HepG2 (cell line): ENCODE measurements around the gene ICE2. TPM values are rescaled to one million over a fixed set of nuclear protein-coding genes. Genes with fewer than 3 reads are reported as not detected.

ENCODE experiments used
- ATAC-seq: fragments of 200-7000 bp; cut with Tn5 transposase; 3 replicates; pipeline ENCODE4 v1.9.1; 2020; ENCODE audit warnings: mild to moderate bottlenecking, moderate library complexity
- BruUV-seq: library from RNA; stranded (reverse); fragments of 400-500 nt; replicated peaks from 2 replicates; lab custom pipeline; 2021; lab: Mats Ljungman, UMichigan
- CTCF ChIA-PET: fragments of 300-600 bp; formaldehyde crosslinking; extraction: SDS; loops from one replicate; lab custom pipeline; 2021; ENCODE audit warnings: low total read pairs, inconsistent platforms, low intra/inter-chr PET ratio; lab: Yijun Ruan, JAX
- POLR2A ChIA-PET: fragments of 350-600 bp; sonication (Branson Sonifier 250); formaldehyde crosslinking; loops from one replicate; lab custom pipeline; 2020; ENCODE audit warnings: antibody characterized with exemption, inconsistent platforms; lab: Yijun Ruan, JAX
- DNase-seq: peaks from one replicate; pipeline ENCODE4 v3.0.0-alpha.2; 2015; ENCODE audit warnings: low spot score
- FAIRE-seq: peaks from 3 replicates; lab custom pipeline; 2011; peaks lifted over from hg19 to GRCh38; lab: Jason Lieb, UNC
- H2AFZ ChIP-seq: one replicate; pipeline ENCODE4 v1.6.1; 2011; ENCODE audit warnings: low read length, inconsistent platforms
- H3K27ac ChIP-seq: fragments of 300-600 bp; 3 replicates; pipeline ENCODE4 v1.8.0; 2011; ENCODE audit warnings: mixed run types, mild to moderate bottlenecking, mixed read lengths, low read length, inconsistent platforms; ENCODE audit not compliant: insufficient read depth; ENCODE audit errors: extremely low read length
- H3K27me3 ChIP-seq, 2 experiments: fragments of 200-600 bp in 1 of 2; 2 replicates in 1 of 2; 3 replicates in 1 of 2; pipeline versions ENCODE4 v1.6.0 to v1.8.0; 2011; ENCODE audit warnings: low read length in 2 of 2, mild to moderate bottlenecking in 2 of 2, moderate library complexity in 2 of 2, inconsistent platforms in 1 of 2; ENCODE audit not compliant: insufficient read depth in 2 of 2, control insufficient read depth in 1 of 2
- H3K36me3 ChIP-seq, 2 experiments: fragments of 200-600 bp in 1 of 2; replicated peaks in 1 of 2; 2 replicates in 1 of 2; 3 replicates in 1 of 2; pipeline versions ENCODE4 v1.5.1 to v1.8.0; 2011; ENCODE audit warnings: low read length in 2 of 2, inconsistent platforms in 1 of 2; ENCODE audit not compliant: insufficient read depth in 2 of 2, control insufficient read depth in 1 of 2
- H3K4me1 ChIP-seq: 2 replicates; pipeline ENCODE4 v1.5.1; 2012; ENCODE audit warnings: low read length, inconsistent platforms; ENCODE audit not compliant: insufficient read depth
- H3K4me2 ChIP-seq: 2 replicates; pipeline ENCODE4 v1.6.0; 2011; ENCODE audit warnings: low read depth, low read length, inconsistent platforms
- H3K4me3 ChIP-seq, 3 experiments: fragments of 200-600 bp in 1 of 3; sonication (generic), shearing (Covaris generic) in 1 of 3; replicated peaks in 1 of 3; 2 replicates each; pipeline ENCODE4 v1.5.1; 2011 to 2016; ENCODE audit warnings: low read length in 3 of 3, inconsistent platforms in 2 of 3, low read depth in 2 of 3, mild to moderate bottlenecking in 2 of 3, control low read depth in 1 of 3, mixed read lengths in 1 of 3; ENCODE audit not compliant: insufficient read depth in 1 of 3
- H3K79me2 ChIP-seq: one replicate; pipeline ENCODE4 v1.6.1; 2011; ENCODE audit warnings: low read length, inconsistent platforms; ENCODE audit not compliant: insufficient read depth
- H3K9ac ChIP-seq: 2 replicates; pipeline ENCODE4 v1.6.0; 2011; ENCODE audit warnings: mild to moderate bottlenecking, low read depth, low read length, inconsistent platforms; ENCODE audit not compliant: insufficient read depth
- H3K9me3 ChIP-seq: 2 replicates; pipeline ENCODE4 v1.5.1; 2012; ENCODE audit warnings: mild to moderate bottlenecking, low read length
- H4K20me1 ChIP-seq: 2 replicates; pipeline ENCODE4 v1.6.0; 2011; ENCODE audit warnings: inconsistent platforms, mild to moderate bottlenecking, low read length, moderate library complexity; ENCODE audit not compliant: insufficient read depth
- FOXP1 ChIP-seq, 2 experiments: fragments of 450-650 bp in 1 of 2; IDR thresholded peaks; 2 replicates each; pipeline ENCODE4 v1.6.1; 2017 to 2018; ENCODE audit warnings: antibody characterized with exemption in 1 of 2
- GTF2F1 ChIP-seq: fragments of 150-350 bp; IDR thresholded peaks from 2 replicates; pipeline ENCODE4 v1.6.1; 2014; ENCODE audit warnings: low read length
- IKZF1 ChIP-seq: fragments of 450-650 bp; IDR thresholded peaks from 2 replicates; pipeline ENCODE4 v1.7.1; 2016
- ZNF496 ChIP-seq: sonication (generic); formaldehyde crosslinking; IDR thresholded peaks from 2 replicates; pipeline ENCODE4 v1.8.1; 2023; ENCODE audit warnings: mild to moderate bottlenecking, moderate library complexity, missing genetic modification reagents; ENCODE audit not compliant: insufficient replicate concordance
- ZNF883 ChIP-seq: sonication (generic); formaldehyde crosslinking; IDR thresholded peaks from 2 replicates; pipeline ENCODE4 v1.5.1; 2020; ENCODE audit warnings: mild to moderate bottlenecking, missing genetic modification reagents; ENCODE audit errors: not compliant biosample characterization
- WGBS: methylation state at CpG from one replicate; pipeline ENCODE4 v1.1.6; 2017; ENCODE audit warnings: low lambda C conversion rate; 5-methylcytosine and 5-hydroxymethylcytosine counted together
- in situ Hi-C: cut with HindIII; loops from 2 replicates; pipeline ENCODE4 v1.10.0; 2017; ENCODE audit warnings: low pct_unique_long_range_greater_than_20kb; ENCODE audit not compliant: extremely low pct_ligation_motif_present
- intact Hi-C: fragments of 100-400 bp; cut with micrococcal nuclease; formaldehyde crosslinking; loops from one replicate; pipeline ENCODE4 v1.10.0; 2022; ENCODE audit not compliant: unreplicated experiment
- polyA plus RNA-seq, 8 experiments: library from polyadenylated mRNA; depleted of rRNA in 3 of 8; stranded (reverse) in 7 of 8; unstranded in 1 of 8; fragments of >200 nt; fragmentation: Illumina TruSeq in 4 of 8; extraction: Trizol in 4 of 8; gene quantifications; 2 replicates each; pipeline versions ENCODE4 v1.2.1 to v1.2.3, GENCODE V29; 2011 to 2016; ENCODE audit warnings: low read depth in 4 of 8, missing spikeins in 1 of 8, mixed read lengths in 1 of 8; ENCODE audit not compliant: insufficient read depth in 1 of 8
- total RNA-seq, 5 experiments: library from RNA; depleted of rRNA; stranded (reverse); fragments of >200 nt; fragmentation: Illumina TruSeq; extraction: Trizol; gene quantifications; 2 replicates each; pipeline ENCODE4 v1.2.3, GENCODE V29; 2016; ENCODE audit warnings: low read depth in 1 of 5
- TF ChIP-seq, protein P1 (sequence below): sonication (generic); formaldehyde crosslinking; IDR thresholded peaks from 2 replicates; pipeline ENCODE4 v1.4.0; 2020; ENCODE audit warnings: mild to moderate bottlenecking, missing genetic modification reagents

Gene ICE2
- total and polyA plus RNA-seq, 2 of the 13 experiments (the other 11 are each of a cell fraction or from before 2014, with no cell fraction given), result 24.8 to 26.4 TPM

DNA sequence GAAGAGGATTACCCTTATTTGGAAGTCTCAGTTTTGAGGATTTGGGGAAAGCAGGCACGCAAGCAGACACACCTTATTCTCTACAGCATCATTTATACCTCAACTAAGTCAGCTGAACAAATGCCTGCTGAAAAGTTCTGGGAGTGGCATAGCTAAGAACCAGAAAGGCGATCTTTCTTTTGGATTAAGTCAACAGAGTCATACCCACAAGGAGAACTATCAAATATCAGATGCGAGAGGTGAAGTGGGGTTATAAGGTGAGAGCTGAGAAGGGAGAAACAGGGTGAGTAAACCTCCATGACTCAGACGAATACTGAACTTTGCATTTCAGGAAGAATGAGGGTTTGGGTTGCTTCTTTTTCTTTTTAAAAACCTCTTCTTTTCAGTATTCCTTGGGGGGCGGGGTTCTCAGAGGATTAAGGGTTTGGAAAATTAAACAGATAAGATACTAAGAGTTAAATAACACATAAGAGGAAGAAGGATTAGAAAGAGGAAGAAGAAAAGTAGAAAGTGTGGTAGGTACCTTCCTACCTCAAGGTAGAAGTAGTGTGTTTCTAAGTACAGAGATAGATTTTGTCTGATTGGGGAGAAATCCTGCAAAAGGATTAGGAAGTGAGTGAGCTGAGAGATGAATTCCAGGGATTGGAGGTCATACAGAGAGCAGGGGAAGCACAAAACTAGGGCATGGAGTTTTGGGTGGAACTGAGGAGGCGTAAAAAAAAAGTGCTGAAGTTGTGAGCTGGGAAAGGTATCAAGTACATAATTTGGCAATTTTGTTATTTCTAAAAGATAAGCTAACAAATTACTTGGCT is 41.3 kb upstream of the ICE2 start:
- no peak for DNase-seq
- peaks cover 5 to 28% of the 10 kb centered on the region in 2 experiments for H3K36me3 ChIP-seq
- in situ Hi-C loops (no loop called here), intact Hi-C loops (loop anchor here (1.0 to 2.0 kb wide), 2 partner anchors 13 to 161 kb away; no protein-coding TSS in a partner anchor)
- H3K9me3 ChIP-seq, result no peaks in the 10 kb centered on the region
- TF ChIP-seq, protein P1, sequence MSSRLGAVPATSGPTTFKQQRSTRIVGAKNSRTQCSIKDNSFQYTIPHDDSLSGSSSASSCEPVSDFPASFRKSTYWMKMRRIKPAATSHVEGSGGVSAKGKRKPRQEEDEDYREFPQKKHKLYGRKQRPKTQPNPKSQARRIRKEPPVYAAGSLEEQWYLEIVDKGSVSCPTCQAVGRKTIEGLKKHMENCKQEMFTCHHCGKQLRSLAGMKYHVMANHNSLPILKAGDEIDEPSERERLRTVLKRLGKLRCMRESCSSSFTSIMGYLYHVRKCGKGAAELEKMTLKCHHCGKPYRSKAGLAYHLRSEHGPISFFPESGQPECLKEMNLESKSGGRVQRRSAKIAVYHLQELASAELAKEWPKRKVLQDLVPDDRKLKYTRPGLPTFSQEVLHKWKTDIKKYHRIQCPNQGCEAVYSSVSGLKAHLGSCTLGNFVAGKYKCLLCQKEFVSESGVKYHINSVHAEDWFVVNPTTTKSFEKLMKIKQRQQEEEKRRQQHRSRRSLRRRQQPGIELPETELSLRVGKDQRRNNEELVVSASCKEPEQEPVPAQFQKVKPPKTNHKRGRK (CRISPR knock-in tag), result no peak
- no peak for TF ChIP-seq IKZF1
- no peak for TF ChIP-seq GTF2F1
- no peak for TF ChIP-seq ZNF496 (CRISPR knock-in tag)
- no peak for TF ChIP-seq ZNF883
- no peak for TF ChIP-seq FOXP1 (IDR thresholded peaks at IDR 0.05)
- TF ChIP-seq FOXP1 (CRISPR knock-in tag; IDR thresholded peaks at IDR 0.05), result no peak
- H3K27me3 ChIP-seq, result no peaks in the 10 kb centered on the region
- WGBS, result 96% methylated on average over 6 of the region's 6 CpGs
- H4K20me1 ChIP-seq, result peaks cover 18% of the 10 kb centered on the region
- H3K9ac ChIP-seq, result no peak overlapping the region
- BruUV-seq, result no TSS peak
- H2AFZ ChIP-seq, result no peak overlapping the region
- H3K4me3 ChIP-seq, result no peak overlapping the region
- no peak for FAIRE-seq
- no peak overlapping the region for H3K4me2 ChIP-seq
- no peak overlapping the region for H3K27ac ChIP-seq
- H3K79me2 ChIP-seq, result peaks cover 11% of the 10 kb centered on the region
- H3K4me1 ChIP-seq, result no peaks in the 10 kb centered on the region
- ChIA-PET POLR2A (interaction anchor here (0.6 to 1.3 kb wide), 3 partner anchors 42 to 146 kb away, joined by 3 read pairs; no protein-coding TSS in a partner anchor), CTCF (interaction anchor here (1.3 kb wide), 1 partner anchor 161 kb away, joined by 9 read pairs; no protein-coding TSS in a partner anchor)
- no peak for ATAC-seq
